ENCODE results near the gene IPO4.

IPO4 gene

GRCh38 chr14:24177041-24177825, 11.4 kb downstream of the IPO4 start:
- TF ChIP-seq YY1 (IDR thresholded peaks at IDR 0.05; ENCODE audit: low read depth), result no peak
- TF ChIP-seq TAF1 (IDR thresholded peaks at IDR 0.05; ENCODE audit: low read depth), result no peak
- no peak for TF ChIP-seq REST (IDR thresholded peaks at IDR 0.05; ENCODE audit: low read depth)
- no peak for TF ChIP-seq TEAD4 (IDR thresholded peaks at IDR 0.05)
- no peak for TF ChIP-seq NFIC (IDR thresholded peaks at IDR 0.05)
- TF ChIP-seq USF1 (IDR thresholded peaks at IDR 0.05), result no peak
- TF ChIP-seq TCF12 (IDR thresholded peaks at IDR 0.05; ENCODE audit: low read depth), result no peak
- TF ChIP-seq EP300 (IDR thresholded peaks at IDR 0.05; ENCODE audit: borderline replicate concordance), result no peak
- no peak for TF ChIP-seq MAX (IDR thresholded peaks at IDR 0.05)

- TF ChIP-seq NFIC (IDR thresholded peaks at IDR 0.05) (no peak), REST (IDR thresholded peaks at IDR 0.05; ENCODE audit: low read depth) (no peak), EP300 (IDR thresholded peaks at IDR 0.05; ENCODE audit: borderline replicate concordance) (no peak), TCF12 (IDR thresholded peaks at IDR 0.05; ENCODE audit: low read depth) (no peak), FOXM1 (IDR thresholded peaks at IDR 0.05; ENCODE audit: borderline replicate concordance, low read depth) (no peak), RAD21 (IDR thresholded peaks at IDR 0.05; ENCODE audit: low read depth) (no peak), USF1 (IDR thresholded peaks at IDR 0.05) (no peak)
These were observed 12.0 kb downstream of the IPO4 start for GRCh38 chr14:24176599-24176998.

- TF ChIP-seq EP300 (IDR thresholded peaks at IDR 0.05; ENCODE audit: borderline replicate concordance), result no peak
- no peak for TF ChIP-seq TEAD4 (IDR thresholded peaks at IDR 0.05)
These were observed 15.7 kb downstream of the IPO4 start for GRCh38 chr14:24172871-24173281.

GRCh38 chr14:24172261-24172860, 16.3 kb downstream of the IPO4 start:
- TF ChIP-seq YY1 (IDR thresholded peaks at IDR 0.05; ENCODE audit: low read depth), result no peak
- no peak for TF ChIP-seq USF1 (IDR thresholded peaks at IDR 0.05)
- TF ChIP-seq EP300 (IDR thresholded peaks at IDR 0.05; ENCODE audit: borderline replicate concordance), result no peak
- TF ChIP-seq TEAD4 (IDR thresholded peaks at IDR 0.05), result no peak
- no peak for TF ChIP-seq CREB1 (IDR thresholded peaks at IDR 0.05; ENCODE audit: low read depth)
- TF ChIP-seq TAF1 (IDR thresholded peaks at IDR 0.05; ENCODE audit: low read depth), result no peak
- no peak for TF ChIP-seq EGR1 (IDR thresholded peaks at IDR 0.05)
- TF ChIP-seq FOXM1 (IDR thresholded peaks at IDR 0.05; ENCODE audit: borderline replicate concordance, low read depth), result no peak
- no peak for TF ChIP-seq CEBPB (IDR thresholded peaks at IDR 0.05)
- TF ChIP-seq REST (IDR thresholded peaks at IDR 0.05; ENCODE audit: low read depth), result no peak
- TF ChIP-seq TCF12 (IDR thresholded peaks at IDR 0.05; ENCODE audit: low read depth), result no peak
